K562 (cell line): ENCODE data around the gene OTOG. TPM values are rescaled to one million over a fixed set of nuclear protein-coding genes. Genes with fewer than 3 reads are reported as not detected.

Experiments
- ADNP ChIP-seq: fragments of 200-800 bp; sonication (Bioruptor generic); IDR thresholded peaks from 2 replicates; pipeline ENCODE4 v1.6.1; 2016; ENCODE audit warnings: missing genetic modification characterization, missing compliant biosample characterization
- ARHGAP35 ChIP-seq: fragments of 450-650 bp; IDR thresholded peaks from 2 replicates; pipeline ENCODE4 v1.6.1; 2018; ENCODE audit not compliant: partially characterized antibody
- ARNT ChIP-seq, 2 experiments: fragments of 450-650 bp; IDR thresholded peaks; 2 replicates each; pipeline ENCODE4 v1.6.1; 2016; ENCODE audit warnings: mild to moderate bottlenecking in 1 of 2
- CHD2 ChIP-seq: IDR thresholded peaks from 2 replicates; pipeline ENCODE4 v1.6.1; 2011; ENCODE audit warnings: low read depth, low read length
- CHD4 ChIP-seq: fragments of 200-600 bp; sonication (generic); IDR thresholded peaks from 3 replicates; pipeline ENCODE4 v1.6.1; 2012; ENCODE audit warnings: low read depth, mild to moderate bottlenecking, mixed read lengths, low read length, inconsistent platforms; ENCODE audit not compliant: insufficient read depth, insufficient replicate concordance, poor library complexity, severe bottlenecking
- MAFG ChIP-seq: fragments of 450-650 bp; conservative IDR thresholded peaks from 2 replicates; pipeline ENCODE4 v1.6.1; 2016; ENCODE audit warnings: missing genetic modification characterization, missing compliant biosample characterization
- MED1 ChIP-seq: sonication (generic); formaldehyde crosslinking; IDR thresholded peaks from 2 replicates; pipeline ENCODE4 v1.8.1; 2023; ENCODE audit warnings: missing genetic modification reagents, borderline replicate concordance
- NFE2L1 ChIP-seq: fragments of 450-650 bp; IDR thresholded peaks from 2 replicates; pipeline ENCODE4 v1.6.1; 2016; ENCODE audit warnings: missing genetic modification characterization, low read depth, mild to moderate bottlenecking, missing compliant biosample characterization, moderate library complexity, borderline replicate concordance
- SNRNP70 ChIP-seq: fragments of 200-400 bp; formaldehyde crosslinking; optimal IDR thresholded peaks from 2 replicates; pipeline ENCODE3; 2017; ENCODE audit warnings: low read depth, low read length
- USF1 ChIP-seq: sonication (generic); formaldehyde crosslinking; IDR thresholded peaks from 2 replicates; pipeline ENCODE4 v1.9.0; 2022; ENCODE audit warnings: mild to moderate bottlenecking, missing genetic modification reagents
- polyA plus RNA-seq, 8 experiments: library from polyadenylated mRNA; depleted of rRNA in 4 of 8; stranded (reverse) in 5 of 8; unstranded in 3 of 8; fragments of >200 nt; fragmentation: Nextera tagmentation in 2 of 8; fragmentation: Illumina TruSeq in 1 of 8; extraction: Ambion mirVana in 2 of 8; extraction: Trizol in 1 of 8; gene quantifications; 2 replicates each; pipeline versions ENCODE4 v1.2.1 to v1.2.3, GENCODE V29; 2011 to 2014; ENCODE audit warnings: inconsistent platforms in 1 of 8, missing spikeins in 1 of 8
- total RNA-seq, 7 experiments: library from RNA; depleted of rRNA in 6 of 7; stranded (reverse); fragments of >200 nt in 6 of 7; fragmentation: Illumina TruSeq in 2 of 7; extraction: Trizol in 2 of 7; gene quantifications; 2 replicates each; pipeline versions ENCODE4 v1.2.1 to v1.2.3, GENCODE V29; 2011 to 2021; ENCODE audit warnings: low replicate concordance in 1 of 7
- TF ChIP-seq, protein P1 (sequence below): fragments of 200-600 bp; sonication (generic); IDR thresholded peaks from one replicate; pipeline ENCODE4 v1.6.1; 2012; ENCODE audit warnings: mild to moderate bottlenecking, low read depth, low read length, inconsistent platforms
- TF ChIP-seq, protein P2 (sequence below): sonication (generic); formaldehyde crosslinking; IDR thresholded peaks from 2 replicates; pipeline ENCODE4 v1.8.0; 2023; ENCODE audit warnings: mild to moderate bottlenecking, missing genetic modification reagents

The OTOG gene
- total and polyA plus RNA-seq, 9 of the 15 experiments (the other 6 are each of a cell fraction or from before 2014, with no cell fraction given): not detected

DNA sequence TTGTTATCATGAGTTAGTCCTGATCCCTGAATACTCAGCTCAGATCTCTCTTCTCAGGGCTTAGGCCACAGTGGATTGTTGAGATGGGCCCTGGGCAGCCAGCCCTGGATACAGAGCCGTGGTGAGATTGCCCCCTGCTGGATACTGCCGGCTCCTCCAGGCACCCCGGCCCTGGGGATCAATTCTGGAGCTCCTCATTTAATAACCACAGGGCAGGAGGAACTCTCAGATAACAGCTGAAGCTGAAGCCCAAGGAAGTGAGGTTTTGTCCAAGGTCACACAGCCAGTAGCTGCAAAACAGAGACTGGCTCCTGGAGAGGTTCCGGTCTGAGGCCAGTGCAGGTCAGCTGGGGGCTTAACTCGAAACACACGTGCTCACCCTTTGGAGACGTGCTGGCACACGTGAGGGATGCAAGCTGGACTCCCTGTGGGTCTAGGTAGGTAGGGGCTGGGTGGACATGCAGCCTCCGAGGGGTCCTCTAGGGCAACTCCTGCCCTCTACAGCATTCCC, 18.8 kb upstream of the OTOG start (continued):
- TF ChIP-seq, protein P1, sequence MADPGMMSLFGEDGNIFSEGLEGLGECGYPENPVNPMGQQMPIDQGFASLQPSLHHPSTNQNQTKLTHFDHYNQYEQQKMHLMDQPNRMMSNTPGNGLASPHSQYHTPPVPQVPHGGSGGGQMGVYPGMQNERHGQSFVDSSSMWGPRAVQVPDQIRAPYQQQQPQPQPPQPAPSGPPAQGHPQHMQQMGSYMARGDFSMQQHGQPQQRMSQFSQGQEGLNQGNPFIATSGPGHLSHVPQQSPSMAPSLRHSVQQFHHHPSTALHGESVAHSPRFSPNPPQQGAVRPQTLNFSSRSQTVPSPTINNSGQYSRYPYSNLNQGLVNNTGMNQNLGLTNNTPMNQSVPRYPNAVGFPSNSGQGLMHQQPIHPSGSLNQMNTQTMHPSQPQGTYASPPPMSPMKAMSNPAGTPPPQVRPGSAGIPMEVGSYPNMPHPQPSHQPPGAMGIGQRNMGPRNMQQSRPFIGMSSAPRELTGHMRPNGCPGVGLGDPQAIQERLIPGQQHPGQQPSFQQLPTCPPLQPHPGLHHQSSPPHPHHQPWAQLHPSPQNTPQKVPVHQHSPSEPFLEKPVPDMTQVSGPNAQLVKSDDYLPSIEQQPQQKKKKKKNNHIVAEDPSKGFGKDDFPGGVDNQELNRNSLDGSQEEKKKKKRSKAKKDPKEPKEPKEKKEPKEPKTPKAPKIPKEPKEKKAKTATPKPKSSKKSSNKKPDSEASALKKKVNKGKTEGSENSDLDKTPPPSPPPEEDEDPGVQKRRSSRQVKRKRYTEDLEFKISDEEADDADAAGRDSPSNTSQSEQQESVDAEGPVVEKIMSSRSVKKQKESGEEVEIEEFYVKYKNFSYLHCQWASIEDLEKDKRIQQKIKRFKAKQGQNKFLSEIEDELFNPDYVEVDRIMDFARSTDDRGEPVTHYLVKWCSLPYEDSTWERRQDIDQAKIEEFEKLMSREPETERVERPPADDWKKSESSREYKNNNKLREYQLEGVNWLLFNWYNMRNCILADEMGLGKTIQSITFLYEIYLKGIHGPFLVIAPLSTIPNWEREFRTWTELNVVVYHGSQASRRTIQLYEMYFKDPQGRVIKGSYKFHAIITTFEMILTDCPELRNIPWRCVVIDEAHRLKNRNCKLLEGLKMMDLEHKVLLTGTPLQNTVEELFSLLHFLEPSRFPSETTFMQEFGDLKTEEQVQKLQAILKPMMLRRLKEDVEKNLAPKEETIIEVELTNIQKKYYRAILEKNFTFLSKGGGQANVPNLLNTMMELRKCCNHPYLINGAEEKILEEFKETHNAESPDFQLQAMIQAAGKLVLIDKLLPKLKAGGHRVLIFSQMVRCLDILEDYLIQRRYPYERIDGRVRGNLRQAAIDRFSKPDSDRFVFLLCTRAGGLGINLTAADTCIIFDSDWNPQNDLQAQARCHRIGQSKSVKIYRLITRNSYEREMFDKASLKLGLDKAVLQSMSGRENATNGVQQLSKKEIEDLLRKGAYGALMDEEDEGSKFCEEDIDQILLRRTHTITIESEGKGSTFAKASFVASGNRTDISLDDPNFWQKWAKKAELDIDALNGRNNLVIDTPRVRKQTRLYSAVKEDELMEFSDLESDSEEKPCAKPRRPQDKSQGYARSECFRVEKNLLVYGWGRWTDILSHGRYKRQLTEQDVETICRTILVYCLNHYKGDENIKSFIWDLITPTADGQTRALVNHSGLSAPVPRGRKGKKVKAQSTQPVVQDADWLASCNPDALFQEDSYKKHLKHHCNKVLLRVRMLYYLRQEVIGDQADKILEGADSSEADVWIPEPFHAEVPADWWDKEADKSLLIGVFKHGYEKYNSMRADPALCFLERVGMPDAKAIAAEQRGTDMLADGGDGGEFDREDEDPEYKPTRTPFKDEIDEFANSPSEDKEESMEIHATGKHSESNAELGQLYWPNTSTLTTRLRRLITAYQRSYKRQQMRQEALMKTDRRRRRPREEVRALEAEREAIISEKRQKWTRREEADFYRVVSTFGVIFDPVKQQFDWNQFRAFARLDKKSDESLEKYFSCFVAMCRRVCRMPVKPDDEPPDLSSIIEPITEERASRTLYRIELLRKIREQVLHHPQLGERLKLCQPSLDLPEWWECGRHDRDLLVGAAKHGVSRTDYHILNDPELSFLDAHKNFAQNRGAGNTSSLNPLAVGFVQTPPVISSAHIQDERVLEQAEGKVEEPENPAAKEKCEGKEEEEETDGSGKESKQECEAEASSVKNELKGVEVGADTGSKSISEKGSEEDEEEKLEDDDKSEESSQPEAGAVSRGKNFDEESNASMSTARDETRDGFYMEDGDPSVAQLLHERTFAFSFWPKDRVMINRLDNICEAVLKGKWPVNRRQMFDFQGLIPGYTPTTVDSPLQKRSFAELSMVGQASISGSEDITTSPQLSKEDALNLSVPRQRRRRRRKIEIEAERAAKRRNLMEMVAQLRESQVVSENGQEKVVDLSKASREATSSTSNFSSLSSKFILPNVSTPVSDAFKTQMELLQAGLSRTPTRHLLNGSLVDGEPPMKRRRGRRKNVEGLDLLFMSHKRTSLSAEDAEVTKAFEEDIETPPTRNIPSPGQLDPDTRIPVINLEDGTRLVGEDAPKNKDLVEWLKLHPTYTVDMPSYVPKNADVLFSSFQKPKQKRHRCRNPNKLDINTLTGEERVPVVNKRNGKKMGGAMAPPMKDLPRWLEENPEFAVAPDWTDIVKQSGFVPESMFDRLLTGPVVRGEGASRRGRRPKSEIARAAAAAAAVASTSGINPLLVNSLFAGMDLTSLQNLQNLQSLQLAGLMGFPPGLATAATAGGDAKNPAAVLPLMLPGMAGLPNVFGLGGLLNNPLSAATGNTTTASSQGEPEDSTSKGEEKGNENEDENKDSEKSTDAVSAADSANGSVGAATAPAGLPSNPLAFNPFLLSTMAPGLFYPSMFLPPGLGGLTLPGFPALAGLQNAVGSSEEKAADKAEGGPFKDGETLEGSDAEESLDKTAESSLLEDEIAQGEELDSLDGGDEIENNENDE: no peak
- TF ChIP-seq CHD2 (no peak), SNRNP70 (no peak), USF1 (peak; percentile 34; the same call in 1 of the 2 replicates), ARNT (IDR thresholded peaks at IDR 0.05) (no peak), MAFG (tag) (no peak), CHD4 (no peak), ADNP (no peak), ARHGAP35 (no peak), NFE2L1 (tag) (no peak), MED1 (CRISPR knock-in tag) (no peak)
- TF ChIP-seq, protein P2, sequence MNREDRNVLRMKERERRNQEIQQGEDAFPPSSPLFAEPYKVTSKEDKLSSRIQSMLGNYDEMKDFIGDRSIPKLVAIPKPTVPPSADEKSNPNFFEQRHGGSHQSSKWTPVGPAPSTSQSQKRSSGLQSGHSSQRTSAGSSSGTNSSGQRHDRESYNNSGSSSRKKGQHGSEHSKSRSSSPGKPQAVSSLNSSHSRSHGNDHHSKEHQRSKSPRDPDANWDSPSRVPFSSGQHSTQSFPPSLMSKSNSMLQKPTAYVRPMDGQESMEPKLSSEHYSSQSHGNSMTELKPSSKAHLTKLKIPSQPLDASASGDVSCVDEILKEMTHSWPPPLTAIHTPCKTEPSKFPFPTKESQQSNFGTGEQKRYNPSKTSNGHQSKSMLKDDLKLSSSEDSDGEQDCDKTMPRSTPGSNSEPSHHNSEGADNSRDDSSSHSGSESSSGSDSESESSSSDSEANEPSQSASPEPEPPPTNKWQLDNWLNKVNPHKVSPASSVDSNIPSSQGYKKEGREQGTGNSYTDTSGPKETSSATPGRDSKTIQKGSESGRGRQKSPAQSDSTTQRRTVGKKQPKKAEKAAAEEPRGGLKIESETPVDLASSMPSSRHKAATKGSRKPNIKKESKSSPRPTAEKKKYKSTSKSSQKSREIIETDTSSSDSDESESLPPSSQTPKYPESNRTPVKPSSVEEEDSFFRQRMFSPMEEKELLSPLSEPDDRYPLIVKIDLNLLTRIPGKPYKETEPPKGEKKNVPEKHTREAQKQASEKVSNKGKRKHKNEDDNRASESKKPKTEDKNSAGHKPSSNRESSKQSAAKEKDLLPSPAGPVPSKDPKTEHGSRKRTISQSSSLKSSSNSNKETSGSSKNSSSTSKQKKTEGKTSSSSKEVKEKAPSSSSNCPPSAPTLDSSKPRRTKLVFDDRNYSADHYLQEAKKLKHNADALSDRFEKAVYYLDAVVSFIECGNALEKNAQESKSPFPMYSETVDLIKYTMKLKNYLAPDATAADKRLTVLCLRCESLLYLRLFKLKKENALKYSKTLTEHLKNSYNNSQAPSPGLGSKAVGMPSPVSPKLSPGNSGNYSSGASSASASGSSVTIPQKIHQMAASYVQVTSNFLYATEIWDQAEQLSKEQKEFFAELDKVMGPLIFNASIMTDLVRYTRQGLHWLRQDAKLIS (CRISPR knock-in tag): no peak
